ENCODE results near the gene POLR3G.

DNA sequence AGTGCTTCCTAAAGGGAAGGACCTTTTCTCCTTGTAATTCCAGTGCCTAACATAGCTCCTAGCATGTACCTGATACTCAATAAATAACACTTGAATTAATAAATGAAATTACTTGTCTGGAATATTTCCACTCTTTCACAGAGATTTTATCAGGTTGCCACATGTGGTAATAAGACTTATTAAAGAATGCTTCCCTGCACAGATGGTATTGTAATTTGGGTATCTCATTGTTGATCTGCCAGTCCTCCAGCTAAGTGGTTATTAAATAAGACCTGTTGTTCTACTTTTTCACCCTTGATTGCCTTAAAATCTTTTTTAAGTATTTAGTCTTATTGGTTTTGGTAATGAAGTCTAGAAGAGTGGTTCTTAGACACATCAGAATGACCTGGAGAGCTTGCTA lies 37.0 kb upstream of the POLR3G start:
- TF ChIP-seq, protein P1, sequence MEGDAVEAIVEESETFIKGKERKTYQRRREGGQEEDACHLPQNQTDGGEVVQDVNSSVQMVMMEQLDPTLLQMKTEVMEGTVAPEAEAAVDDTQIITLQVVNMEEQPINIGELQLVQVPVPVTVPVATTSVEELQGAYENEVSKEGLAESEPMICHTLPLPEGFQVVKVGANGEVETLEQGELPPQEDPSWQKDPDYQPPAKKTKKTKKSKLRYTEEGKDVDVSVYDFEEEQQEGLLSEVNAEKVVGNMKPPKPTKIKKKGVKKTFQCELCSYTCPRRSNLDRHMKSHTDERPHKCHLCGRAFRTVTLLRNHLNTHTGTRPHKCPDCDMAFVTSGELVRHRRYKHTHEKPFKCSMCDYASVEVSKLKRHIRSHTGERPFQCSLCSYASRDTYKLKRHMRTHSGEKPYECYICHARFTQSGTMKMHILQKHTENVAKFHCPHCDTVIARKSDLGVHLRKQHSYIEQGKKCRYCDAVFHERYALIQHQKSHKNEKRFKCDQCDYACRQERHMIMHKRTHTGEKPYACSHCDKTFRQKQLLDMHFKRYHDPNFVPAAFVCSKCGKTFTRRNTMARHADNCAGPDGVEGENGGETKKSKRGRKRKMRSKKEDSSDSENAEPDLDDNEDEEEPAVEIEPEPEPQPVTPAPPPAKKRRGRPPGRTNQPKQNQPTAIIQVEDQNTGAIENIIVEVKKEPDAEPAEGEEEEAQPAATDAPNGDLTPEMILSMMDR (IDR thresholded peaks at IDR 0.05), result no peak
- TF ChIP-seq POLR2A (IDR thresholded peaks at IDR 0.05), result no peak
